NCI-H526 (cell line): ENCODE data around the gene PARP14.
"Not testable (repeated sequence)": the region's sequence is repeated elsewhere in the genome, so short reads cannot be mapped to it uniquely, and the experiment has no call there.

Experiments used
- DNase-seq, 2 experiments: peaks; one replicate each; lab custom pipeline; 2025; lab: John Stamatoyannopoulos, UW

Gene PARP14, protein sequence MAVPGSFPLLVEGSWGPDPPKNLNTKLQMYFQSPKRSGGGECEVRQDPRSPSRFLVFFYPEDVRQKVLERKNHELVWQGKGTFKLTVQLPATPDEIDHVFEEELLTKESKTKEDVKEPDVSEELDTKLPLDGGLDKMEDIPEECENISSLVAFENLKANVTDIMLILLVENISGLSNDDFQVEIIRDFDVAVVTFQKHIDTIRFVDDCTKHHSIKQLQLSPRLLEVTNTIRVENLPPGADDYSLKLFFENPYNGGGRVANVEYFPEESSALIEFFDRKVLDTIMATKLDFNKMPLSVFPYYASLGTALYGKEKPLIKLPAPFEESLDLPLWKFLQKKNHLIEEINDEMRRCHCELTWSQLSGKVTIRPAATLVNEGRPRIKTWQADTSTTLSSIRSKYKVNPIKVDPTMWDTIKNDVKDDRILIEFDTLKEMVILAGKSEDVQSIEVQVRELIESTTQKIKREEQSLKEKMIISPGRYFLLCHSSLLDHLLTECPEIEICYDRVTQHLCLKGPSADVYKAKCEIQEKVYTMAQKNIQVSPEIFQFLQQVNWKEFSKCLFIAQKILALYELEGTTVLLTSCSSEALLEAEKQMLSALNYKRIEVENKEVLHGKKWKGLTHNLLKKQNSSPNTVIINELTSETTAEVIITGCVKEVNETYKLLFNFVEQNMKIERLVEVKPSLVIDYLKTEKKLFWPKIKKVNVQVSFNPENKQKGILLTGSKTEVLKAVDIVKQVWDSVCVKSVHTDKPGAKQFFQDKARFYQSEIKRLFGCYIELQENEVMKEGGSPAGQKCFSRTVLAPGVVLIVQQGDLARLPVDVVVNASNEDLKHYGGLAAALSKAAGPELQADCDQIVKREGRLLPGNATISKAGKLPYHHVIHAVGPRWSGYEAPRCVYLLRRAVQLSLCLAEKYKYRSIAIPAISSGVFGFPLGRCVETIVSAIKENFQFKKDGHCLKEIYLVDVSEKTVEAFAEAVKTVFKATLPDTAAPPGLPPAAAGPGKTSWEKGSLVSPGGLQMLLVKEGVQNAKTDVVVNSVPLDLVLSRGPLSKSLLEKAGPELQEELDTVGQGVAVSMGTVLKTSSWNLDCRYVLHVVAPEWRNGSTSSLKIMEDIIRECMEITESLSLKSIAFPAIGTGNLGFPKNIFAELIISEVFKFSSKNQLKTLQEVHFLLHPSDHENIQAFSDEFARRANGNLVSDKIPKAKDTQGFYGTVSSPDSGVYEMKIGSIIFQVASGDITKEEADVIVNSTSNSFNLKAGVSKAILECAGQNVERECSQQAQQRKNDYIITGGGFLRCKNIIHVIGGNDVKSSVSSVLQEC (N-terminal part only)

DNA sequence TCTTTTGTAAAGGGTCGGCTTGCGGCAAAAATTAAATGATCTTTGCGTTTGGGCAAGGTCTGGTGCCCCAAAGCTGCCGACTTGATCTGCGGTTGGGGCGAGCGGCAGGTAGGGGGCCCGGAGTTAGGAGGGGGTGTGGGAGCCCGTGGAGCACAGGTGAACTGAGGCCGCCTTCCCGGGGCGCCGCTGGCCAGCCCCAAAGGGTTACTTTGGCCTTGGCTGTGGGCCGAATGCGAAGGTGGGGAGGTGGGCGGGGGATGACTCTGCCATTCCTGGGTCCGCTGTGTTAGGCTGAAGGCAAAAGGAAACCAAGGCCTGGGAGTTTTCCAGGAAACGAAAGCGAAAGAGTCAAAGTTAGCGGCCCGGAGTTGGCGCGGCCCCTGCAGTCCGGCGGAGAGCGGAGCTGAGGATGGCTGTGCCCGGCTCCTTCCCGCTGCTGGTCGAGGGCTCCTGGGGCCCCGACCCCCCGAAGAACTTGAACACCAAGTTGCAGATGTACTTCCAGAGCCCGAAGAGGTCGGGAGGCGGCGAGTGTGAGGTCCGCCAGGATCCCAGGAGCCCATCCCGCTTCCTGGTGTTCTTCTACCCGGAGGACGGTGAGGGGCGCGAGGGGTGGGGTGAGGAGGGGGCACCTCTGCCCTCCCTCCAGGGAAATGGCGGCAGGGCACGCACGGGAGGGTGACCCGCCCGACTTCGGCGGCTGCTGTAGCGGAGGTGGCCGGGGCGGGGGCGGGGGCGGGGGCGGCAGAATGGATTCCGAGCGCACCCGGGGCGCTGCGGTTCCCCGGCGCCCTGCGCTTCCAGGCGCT lies at the start of gene PARP14:
PARP14 (plus strand) TSS at position 365 of the 809 bp plus-strand sequence; CDS start at position 410, 45 bp downstream.
- peak; percentile 31 to 77 for DNase-seq

DNA sequence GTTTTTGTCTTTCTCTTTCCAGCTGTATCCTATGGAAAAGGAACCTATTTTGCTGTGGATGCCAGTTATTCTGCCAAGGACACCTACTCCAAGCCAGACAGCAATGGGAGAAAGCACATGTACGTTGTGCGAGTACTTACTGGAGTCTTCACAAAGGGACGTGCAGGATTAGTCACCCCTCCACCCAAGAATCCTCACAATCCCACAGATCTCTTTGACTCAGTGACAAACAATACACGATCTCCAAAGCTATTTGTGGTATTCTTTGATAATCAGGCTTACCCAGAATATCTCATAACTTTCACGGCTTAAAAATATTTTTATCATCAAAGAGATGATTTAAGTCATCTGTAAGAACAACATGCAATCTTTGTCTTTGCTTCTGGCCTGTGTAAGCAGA lies 44.9 kb upstream of the PARP14 start:
- no peak for DNase-seq

DNA sequence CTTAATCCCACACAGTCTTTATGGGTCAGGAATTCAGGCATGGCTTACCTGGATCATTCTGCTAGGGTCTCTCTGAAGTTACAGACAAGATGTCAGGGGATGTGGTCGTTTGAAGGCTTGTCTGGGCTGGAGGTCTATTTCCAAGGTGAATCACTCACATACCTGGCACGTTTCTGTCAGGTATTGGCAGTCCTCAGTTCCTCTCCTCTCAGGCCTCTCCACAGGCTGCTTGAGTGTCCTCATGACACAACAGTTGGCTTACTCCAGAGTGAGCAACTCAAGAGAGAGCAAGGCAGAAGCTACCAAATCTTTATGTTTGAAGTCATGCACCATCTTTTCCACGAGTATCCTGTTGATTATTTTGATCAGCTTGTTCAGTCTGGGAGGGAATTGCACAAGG lies 43.9 kb upstream of the PARP14 start:
- no peak for DNase-seq

DNA sequence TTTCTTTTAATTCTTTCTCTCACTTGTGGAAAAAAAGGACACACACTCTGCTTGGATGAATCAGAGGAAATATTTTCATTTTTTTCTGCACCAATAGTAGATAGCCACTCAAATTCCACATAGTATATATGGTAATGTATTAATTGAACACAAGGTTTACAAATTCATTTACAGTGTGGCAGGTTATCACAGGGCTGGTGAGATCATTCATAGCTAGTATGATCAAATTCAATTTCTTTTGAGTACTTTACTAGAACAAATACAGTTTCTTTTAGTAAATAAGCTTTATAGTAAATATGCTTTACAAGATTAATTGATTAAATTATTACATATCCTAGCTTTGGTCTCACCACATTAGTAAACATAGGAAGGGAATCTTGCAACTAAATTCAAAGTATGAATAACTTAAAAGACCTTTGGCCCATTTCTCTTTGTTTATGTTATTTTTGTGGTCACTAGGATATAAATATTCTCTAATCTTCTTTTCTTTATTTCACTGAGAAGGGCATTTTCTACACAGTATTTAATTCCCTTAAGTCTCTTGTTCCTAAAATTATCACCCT lies 40.1 kb upstream of the PARP14 start:
- DNase-seq: no peak

DNA sequence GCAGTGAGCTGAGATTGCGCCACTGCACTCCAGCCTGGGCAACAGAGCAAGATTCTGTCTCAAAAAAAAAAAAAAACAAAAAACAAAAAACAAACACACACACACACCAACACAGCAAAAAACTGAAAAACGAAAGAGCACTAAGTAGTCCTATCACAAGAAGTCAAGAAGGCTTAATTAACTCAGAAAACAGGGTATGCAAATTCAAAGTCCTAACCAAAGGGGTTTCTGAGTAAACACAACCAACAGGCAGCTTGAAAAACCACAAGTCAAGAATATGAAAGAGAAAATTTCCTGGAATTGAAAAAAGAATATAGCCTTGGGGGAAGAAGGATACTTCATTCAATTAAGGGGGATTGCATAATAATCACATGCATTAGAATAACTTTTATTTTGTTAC lies 37.7 kb upstream of the PARP14 start:
- DNase-seq: peak; percentile 31 to 39

DNA sequence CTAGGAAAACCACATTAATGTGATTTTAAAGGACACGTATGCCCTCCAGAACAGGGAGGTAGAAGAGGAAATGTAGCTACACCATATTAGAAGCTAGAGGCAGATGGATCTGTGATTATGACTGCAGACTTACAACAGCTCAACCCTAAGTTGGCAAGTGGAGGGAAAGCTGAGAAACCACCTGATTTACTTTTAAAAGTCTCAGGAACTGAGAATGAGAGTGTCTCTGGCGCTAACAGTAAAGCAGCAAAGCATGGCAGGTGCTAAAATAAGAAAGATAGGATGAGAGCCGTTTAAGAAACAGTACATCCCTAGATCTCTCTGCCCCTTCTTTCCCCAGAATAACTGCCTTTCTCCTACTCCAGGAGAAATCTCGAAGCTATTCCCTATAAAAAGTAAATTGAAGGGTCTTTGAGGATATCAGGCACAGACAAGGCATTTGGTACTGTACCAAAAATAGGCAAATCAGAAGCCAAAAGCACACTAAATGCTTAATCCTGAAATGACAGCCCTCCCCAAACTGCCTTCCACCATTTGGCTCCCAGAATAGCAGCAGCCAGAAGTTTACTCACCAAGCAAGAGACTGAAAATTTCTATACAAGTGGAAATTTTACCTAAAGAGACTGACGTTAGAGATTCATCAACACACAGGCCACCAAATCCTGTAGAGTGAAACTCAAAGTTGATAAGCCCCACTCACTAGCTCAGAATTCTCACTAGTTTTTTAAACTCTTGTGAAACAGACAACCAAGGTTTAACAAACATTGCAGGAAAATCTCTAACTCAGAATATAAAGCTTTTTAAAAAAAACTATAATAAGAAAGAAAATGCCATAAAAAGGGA lies 34.3 kb upstream of the PARP14 start:
- no peak for DNase-seq

DNA sequence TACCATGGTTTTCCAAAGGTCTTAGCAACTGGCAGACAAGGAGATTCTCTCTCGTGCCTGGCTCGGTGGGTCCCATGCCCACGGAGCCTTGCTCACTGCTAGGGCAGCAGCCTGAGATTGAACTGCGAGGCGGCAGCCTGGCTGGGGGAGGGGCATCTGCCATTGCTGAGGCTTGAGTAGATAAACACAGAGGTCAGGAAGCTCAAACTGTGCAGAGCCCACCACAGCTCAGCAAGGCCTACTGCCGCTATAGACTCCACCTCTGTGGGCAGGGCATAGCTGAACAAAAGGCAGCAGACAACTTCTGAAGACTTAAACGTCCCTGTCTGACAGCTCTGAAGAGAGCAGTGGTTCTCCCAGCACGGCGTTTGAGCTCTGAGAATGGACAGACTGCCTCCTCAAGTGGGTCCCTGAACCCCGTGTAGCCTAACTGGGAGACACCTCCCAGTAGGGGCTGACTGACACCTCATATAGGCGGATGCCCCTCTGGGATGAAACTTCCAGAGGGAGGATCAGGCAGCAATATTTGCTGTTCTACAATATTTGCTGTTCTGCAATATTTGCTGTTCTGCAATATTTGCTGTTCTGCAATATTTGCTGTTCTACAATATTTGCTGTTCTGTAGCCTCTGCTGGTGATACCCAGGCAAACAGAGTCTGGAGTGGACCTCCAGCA lies 29.3 kb upstream of the PARP14 start:
- DNase-seq: not testable (repeated sequence)

DNA sequence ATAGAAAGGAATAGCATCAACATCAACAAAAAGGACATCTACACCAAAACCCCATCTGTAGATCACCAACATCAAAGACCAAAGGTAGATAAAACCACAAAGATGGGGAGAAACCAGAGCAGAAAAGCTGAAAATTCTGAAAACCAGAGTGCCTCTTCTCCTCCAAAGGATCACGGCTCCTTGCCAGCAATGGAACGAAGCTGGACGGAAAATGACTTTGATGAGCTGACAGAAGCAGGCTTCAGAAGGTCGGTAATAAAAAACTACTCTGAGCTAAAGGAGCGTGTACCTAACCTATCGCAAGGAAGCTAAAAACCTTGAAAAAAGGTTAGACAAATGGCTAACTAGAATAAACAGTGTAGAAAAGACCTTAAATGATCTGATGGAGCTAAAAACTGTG lies 28.7 kb upstream of the PARP14 start:
- not testable (repeated sequence) for DNase-seq

DNA sequence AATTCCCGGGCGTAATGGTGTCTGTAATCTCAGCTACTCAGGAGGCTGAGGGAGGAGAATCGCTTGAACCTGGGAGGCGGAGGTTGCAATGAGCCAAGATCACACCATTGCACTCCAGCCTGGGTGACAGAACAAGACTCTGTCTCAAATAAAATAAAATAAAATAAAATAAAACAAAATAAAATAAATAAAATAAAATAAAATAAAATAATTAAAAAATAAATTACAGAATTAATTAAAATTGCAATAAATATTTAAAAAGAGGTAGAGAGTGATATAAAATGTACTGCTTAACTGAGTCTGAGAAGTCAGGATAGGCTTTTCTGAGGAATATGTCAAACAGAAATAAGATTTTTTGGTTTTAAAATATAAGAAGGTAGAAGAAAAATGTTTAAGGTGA lies 22.3 kb upstream of the PARP14 start:
- DNase-seq: not testable (repeated sequence)

DNA sequence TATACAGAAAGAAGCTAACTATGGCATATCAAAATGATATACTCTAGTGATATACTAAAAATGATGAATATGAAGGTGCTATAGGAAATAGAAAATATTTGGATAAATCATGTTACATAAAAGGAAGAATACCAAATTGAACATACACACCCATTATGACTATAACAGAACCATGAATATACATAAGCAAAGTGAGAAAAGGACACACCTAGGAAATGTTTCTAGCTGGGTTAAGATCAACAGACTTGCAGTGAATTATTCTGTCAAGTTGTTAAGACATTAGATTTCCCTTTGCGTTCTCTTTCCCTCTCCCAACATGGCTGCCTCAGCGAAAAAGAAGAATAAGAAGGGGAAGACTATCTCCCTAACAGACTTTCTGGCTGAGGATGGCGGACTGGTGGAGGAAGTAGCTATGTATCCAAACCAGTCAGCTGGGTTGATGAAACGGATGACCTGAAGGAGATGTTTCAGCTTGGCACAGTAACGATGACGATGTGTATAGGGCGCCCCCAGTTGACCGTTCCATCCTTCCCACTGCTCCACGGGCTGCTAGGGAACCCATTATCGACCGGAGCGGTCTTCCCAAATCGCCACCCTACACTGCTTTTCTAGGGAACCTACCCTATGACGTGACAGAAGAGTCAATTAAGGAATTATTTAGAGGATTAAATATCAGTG lies 20.2 kb upstream of the PARP14 start:
- DNase-seq: peak in 1 of 2 experiments; percentile 22

DNA sequence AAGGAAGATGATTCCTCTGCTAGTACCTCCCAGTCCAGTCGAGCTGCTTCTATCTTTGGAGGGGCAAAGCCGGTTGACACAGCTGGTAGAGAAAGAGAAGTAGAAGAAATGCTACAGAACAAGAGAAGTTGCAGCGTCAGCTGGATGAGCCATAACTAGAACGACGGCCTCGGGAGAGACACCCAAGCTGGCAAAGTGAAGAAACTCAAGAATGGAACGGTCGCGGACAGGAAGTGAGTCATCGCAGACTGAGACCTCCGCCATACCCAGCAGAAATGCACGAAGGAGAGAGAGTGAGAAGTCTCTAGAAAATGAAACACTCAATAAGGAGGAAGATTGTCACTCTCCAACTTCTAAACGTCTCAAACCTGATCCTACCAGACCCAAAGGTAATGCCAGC lies 19.0 kb upstream of the PARP14 start:
- no peak for DNase-seq

DNA sequence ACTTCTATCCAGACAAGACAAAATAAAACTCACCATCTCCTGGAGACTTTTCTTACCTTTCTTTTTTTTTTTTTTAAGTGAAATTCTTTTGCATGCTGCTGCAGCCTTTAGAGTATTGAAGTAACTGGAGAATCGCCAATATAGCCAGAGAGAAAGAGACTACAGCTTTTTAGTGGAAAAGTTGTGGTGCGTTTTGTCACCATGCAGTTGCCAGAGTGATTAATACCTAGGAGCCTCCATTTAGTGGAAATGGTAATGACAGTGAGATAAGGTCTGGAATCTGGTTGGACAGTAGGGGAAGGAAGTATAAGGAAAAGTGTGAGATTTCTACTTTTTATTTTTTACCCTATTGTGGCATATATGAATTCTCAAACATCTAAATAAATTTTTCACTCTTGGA lies 18.1 kb upstream of the PARP14 start:
- DNase-seq: no peak

DNA sequence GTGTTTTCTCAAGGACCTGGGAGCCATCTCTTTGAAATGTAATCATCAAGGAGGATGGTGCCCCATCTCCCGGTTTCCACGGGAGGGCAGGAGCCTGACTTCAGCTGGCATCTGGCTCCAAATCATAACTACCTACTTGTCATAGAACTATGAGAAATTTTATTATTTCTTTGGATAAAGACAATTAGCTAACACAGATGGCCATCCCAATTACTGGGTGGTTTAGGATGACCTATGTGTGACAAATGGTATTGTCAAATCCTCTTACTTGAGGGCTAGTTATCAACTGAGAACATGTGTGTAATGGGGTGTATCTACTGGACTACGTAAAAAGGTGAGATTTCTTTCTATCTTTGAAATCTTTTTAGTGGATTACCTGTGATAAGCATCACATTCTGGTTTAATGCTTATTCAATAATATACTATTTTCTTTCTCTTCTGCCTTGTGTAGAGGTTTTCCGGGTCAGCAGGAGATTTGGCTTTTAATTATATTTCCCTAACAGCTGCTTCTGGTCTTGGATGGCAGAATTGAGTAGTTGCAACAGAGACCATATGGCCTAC lies 15.3 kb upstream of the PARP14 start:
- no peak for DNase-seq

DNA sequence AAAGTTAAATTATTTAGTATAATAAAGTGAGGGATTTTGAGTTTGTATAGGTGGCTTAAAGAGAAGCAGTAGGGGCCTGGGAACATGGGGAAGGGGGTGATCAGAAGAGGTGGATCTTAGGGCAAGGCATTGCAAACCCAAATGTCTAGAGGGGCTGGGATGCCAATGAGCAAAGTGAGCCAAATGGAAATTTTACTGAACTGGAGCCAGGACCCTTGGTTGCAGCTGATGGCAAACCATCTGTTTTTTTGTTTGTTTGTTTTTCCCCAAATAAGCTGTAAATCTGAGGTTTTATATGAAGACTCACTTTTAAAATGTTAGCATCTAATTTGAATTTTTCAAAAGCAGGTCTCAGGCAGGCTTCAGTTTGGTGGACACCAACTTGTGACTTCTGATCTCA lies 14.8 kb upstream of the PARP14 start:
- no peak for DNase-seq

DNA sequence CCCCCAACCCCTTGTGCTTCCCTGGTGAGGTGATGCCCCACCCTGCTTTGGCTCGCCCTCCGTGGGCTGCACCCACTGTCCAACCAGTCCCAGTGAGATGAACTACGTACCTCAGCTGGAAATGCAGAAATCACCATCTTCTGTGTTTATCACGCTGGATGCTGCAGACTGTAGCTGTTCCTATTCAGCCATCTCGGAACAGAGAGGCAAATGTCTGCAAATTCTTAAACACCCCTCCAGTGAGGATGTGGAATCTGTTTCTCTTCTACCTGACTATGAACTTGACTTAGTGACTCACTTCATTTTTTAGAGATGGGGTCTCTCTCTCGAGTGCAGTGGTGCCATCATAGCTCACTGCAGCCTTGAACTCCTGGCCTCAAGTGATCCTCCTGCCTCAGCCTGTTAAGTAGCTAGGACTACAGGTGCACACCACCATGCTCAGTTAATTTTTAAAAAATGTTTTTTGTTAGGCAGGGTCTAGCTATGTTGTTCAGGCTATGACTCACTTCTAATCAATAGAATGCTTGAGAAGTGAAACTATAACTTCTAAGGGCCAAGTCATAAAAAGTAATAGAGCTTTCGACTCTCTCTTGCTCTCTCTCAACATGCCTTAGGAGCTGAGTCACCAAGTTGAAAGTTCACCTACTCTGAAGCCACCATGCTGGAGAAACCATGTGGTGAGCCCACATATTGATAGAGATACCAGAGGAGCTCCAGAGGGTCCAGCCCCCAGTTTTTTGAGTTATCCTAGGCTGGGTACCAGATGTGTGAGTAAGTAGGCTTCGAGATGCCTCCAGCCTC lies 11.5 kb upstream of the PARP14 start:
- DNase-seq: no peak

DNA sequence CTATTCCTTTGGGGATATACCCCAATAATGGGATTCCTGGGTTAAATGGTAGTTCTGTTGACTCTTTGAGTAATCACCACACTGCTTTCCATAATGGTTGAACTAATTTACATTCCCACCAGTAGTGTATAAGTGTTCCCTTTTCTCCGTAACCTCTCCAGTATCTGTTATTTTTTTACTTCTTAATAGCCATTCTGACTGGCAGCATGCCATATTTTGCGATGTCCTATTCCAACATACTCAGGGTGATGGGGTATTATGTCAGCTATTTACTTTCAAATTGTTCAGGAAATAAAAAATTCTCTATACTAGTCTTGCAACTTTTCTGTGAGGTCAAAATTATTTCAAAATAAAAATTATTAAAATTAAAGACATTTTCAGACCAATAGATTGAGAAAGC lies 9.1 kb upstream of the PARP14 start:
- DNase-seq: peak; percentile 46 to 57

DNA sequence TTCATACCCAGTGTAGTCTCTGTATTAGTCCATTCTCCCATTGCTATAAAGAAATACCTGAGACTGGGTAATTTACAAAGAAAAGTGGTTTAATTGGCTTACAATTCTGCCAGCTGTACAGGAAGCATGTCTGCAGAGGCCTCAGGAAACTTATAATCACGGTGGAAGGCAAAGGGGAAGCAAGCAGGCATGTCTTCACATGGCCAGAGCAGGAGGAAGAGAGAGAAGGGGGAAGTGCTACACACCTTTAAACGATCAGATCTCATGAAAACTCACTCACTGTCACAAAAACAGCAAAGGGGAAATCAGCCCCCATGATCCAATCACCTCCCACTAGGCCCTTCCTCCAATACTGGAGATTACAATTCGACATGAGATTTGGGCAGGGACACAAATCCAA lies 6.3 kb upstream of the PARP14 start:
- no peak for DNase-seq

DNA sequence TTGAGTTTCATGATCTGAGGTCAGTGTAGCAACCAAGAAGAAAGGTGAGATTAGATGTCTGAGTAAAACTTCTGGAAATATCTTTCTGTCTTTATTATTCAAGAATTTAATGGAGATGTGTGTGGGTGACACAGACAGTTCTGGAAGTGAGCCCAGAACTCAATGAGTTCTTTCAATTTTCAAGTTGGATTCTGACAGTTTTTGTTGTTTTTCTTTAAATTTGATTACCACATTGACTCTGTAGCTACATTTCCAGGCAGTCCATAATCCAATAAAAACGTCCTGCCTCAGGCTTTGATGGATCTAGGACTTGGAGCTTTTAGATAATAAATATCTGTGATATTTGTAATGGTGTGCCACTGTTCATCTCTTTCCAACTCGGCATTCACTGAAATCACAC lies 3.9 kb upstream of the PARP14 start:
- no peak for DNase-seq
